ENCODE data around the gene GSAP.

GRCh38 chr7:77354914-77355313 lies 61.2 kb downstream of the GSAP start:
- no peak for TF ChIP-seq CTCF (IDR thresholded peaks at IDR 0.05)
- TF ChIP-seq REST (IDR thresholded peaks at IDR 0.05; ENCODE audit: insufficient read depth in 1 of 2, low read depth in 2 of 2, low read length in 1 of 2) = no peak
- no peak for TF ChIP-seq POLR2AphosphoS5 (IDR thresholded peaks at IDR 0.05; ENCODE audit: low read depth, low read length)
- TF ChIP-seq SIN3A (IDR thresholded peaks at IDR 0.05; ENCODE audit: borderline replicate concordance, insufficient read depth, low read depth, low read length) = no peak

Data from Panc1 (cell line).